GM12878 (cell line): ENCODE data around the gene TSPAN15. TPM values are rescaled to one million over a fixed set of nuclear protein-coding genes. Genes with fewer than 3 reads are reported as not detected.

Source experiments
- EED ChIP-seq: sonication (generic); IDR thresholded peaks from 2 replicates; pipeline ENCODE4 v1.6.1; 2016; ENCODE audit warnings: antibody characterized with exemption, low read depth
- GATAD2B ChIP-seq: fragments of 450-650 bp; conservative IDR thresholded peaks from 2 replicates; pipeline ENCODE4 v1.6.1; 2017; ENCODE audit warnings: low read depth, mild to moderate bottlenecking, moderate library complexity
- HDAC2 ChIP-seq: fragments of 200-600 bp; sonication (generic); IDR thresholded peaks from 2 replicates; pipeline ENCODE4 v1.6.1; 2017
- RAD21 ChIP-seq: IDR thresholded peaks from 2 replicates; pipeline ENCODE4 v1.6.1; 2011; ENCODE audit warnings: mild to moderate bottlenecking, low read depth, low read length, moderate library complexity; ENCODE audit not compliant: insufficient read depth
- STAT3 ChIP-seq: IDR thresholded peaks from 2 replicates; pipeline ENCODE4 v1.6.1; 2011; ENCODE audit warnings: low read depth, low read length, improper control_type of control experiment
- YBX1 ChIP-seq: fragments of 450-650 bp; IDR thresholded peaks from 2 replicates; pipeline ENCODE4 v1.6.1; 2016; ENCODE audit warnings: antibody characterized with exemption
- polyA plus RNA-seq, 11 experiments: library from polyadenylated mRNA; depleted of rRNA in 4 of 11; unstranded in 6 of 11; stranded (reverse) in 5 of 11; fragments of >200 nt; fragmentation: Nextera tagmentation in 4 of 11; fragmentation: Illumina TruSeq in 1 of 11; extraction: Ambion mirVana in 4 of 11; extraction: Trizol in 1 of 11; gene quantifications; 1 replicate in 1 of 11; 2 replicates in 10 of 11; pipeline versions ENCODE4 v1.2.1 to v1.2.3, GENCODE V29; 2011 to 2016; ENCODE audit warnings: inconsistent platforms in 2 of 11, missing spikeins in 2 of 11, low read depth in 1 of 11
- total RNA-seq, 4 experiments: library from RNA; depleted of rRNA in 3 of 4; stranded (reverse); fragments of >200 nt in 3 of 4; fragmentation: Illumina TruSeq in 1 of 4; extraction: Trizol in 1 of 4; gene quantifications; 2 replicates each; pipeline versions ENCODE4 v1.2.1 to v1.2.3, GENCODE V29; 2013 to 2021
- TF ChIP-seq, protein P1 (sequence below): fragments of 450-650 bp; formaldehyde crosslinking; IDR thresholded peaks from 2 replicates; pipeline ENCODE4 v1.4.0; 2020; ENCODE audit warnings: mild to moderate bottlenecking, moderate library complexity

The TSPAN15 gene
- total and polyA plus RNA-seq, 10 of the 15 experiments (the other 5 are each of a cell fraction or from before 2014, with no cell fraction given): 1.3 to 8.5 (median 2.4) TPM; not detected in 2

DNA sequence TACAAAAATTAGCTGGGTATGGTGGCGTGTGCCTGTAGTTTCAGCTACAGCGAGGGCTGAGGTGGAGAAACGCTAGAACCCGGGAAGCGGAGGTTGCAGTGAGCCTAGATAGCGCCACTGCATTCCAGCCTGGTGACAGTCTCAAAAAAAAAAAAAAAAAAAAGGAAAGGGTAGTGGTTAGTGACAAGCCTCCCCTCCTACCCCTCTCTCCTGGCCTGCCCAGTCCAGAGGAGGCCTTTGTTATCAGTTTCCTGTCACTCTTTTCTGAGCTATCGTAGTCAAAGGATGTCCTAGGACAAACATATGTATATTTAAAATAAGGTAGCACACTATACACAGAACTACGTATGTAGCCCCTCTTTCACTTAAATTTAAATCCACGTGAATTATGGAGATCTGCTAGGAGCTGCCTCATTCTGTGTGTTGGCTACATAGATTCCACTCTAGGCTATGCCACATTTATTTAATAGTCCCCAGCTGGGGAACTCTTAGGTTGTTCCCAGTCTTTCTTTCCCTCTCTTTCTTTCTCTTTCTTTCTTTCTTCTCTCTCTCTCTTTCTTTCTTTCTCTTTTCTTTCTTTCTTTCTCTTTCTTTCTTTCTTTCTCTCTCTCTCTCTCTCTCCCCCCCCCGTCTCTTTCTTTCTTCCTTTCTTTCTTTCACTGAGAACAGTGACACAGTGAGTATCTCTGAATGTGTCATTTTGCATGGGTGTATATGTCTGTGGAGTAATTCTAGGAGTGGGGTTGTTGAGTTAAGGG is 3.9 kb downstream of the TSPAN15 start (continued):
- TF ChIP-seq GATAD2B (no peak), RAD21 (no peak), STAT3 (no peak), EED (no peak), YBX1 (no peak), HDAC2 (no peak)
- TF ChIP-seq, protein P1, sequence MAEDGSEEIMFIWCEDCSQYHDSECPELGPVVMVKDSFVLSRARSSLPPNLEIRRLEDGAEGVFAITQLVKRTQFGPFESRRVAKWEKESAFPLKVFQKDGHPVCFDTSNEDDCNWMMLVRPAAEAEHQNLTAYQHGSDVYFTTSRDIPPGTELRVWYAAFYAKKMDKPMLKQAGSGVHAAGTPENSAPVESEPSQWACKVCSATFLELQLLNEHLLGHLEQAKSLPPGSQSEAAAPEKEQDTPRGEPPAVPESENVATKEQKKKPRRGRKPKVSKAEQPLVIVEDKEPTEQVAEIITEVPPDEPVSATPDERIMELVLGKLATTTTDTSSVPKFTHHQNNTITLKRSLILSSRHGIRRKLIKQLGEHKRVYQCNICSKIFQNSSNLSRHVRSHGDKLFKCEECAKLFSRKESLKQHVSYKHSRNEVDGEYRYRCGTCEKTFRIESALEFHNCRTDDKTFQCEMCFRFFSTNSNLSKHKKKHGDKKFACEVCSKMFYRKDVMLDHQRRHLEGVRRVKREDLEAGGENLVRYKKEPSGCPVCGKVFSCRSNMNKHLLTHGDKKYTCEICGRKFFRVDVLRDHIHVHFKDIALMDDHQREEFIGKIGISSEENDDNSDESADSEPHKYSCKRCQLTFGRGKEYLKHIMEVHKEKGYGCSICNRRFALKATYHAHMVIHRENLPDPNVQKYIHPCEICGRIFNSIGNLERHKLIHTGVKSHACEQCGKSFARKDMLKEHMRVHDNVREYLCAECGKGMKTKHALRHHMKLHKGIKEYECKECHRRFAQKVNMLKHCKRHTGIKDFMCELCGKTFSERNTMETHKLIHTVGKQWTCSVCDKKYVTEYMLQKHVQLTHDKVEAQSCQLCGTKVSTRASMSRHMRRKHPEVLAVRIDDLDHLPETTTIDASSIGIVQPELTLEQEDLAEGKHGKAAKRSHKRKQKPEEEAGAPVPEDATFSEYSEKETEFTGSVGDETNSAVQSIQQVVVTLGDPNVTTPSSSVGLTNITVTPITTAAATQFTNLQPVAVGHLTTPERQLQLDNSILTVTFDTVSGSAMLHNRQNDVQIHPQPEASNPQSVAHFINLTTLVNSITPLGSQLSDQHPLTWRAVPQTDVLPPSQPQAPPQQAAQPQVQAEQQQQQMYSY (CRISPR knock-in tag): no peak
